ENCODE data around the gene RPP25L.

The RPP25L gene

GRCh38 chr9:34585946-34586669, 25.8 kb downstream of the RPP25L start:
- no peak for DNase-seq (ENCODE audit: low spot score)

- DNase-seq (ENCODE audit: low spot score) = no peak
Observed at GRCh38 chr9:34584970-34585369, 26.9 kb downstream of the RPP25L start.

GRCh38 chr9:34582787-34583186, 29.1 kb downstream of the RPP25L start:
- DNase-seq (ENCODE audit: low spot score) = no peak

GRCh38 chr9:34581318-34581717, 30.6 kb downstream of the RPP25L start:
- DNase-seq (ENCODE audit: low spot score) = no peak

- DNase-seq (ENCODE audit: low spot score) = no peak
Observed at GRCh38 chr9:34580358-34580757, 31.5 kb downstream of the RPP25L start.

GRCh38 chr9:34579808-34580163, 32.1 kb downstream of the RPP25L start:
- no peak for DNase-seq (ENCODE audit: low spot score)

- DNase-seq (ENCODE audit: low spot score) = no peak
Observed at GRCh38 chr9:34579104-34579807, 32.6 kb downstream of the RPP25L start.

- peak; percentile 81 for DNase-seq (ENCODE audit: low spot score)
Observed at GRCh38 chr9:34578241-34579103, 33.4 kb downstream of the RPP25L start.

GRCh38 chr9:34577400-34578240, 34.3 kb downstream of the RPP25L start:
- no peak for DNase-seq (ENCODE audit: low spot score)

GRCh38 chr9:34576597-34577399, 35.1 kb downstream of the RPP25L start:
- DNase-seq (ENCODE audit: low spot score) = no peak

- no peak for DNase-seq (ENCODE audit: low spot score)
Observed at GRCh38 chr9:34575862-34576596, 35.9 kb downstream of the RPP25L start.

GRCh38 chr9:34575241-34575640, 36.7 kb downstream of the RPP25L start:
- DNase-seq (ENCODE audit: low spot score) = no peak

- DNase-seq (ENCODE audit: low spot score) = no peak
Observed at GRCh38 chr9:34574571-34574970, 37.3 kb downstream of the RPP25L start.

GRCh38 chr9:34573599-34574325, 38.1 kb downstream of the RPP25L start:
- no peak for DNase-seq (ENCODE audit: low spot score)

GRCh38 chr9:34572628-34573027, 39.3 kb downstream of the RPP25L start:
- no peak for DNase-seq (ENCODE audit: low spot score)

GRCh38 chr9:34572092-34572491, 39.8 kb downstream of the RPP25L start:
- DNase-seq (ENCODE audit: low spot score) = no peak

GRCh38 chr9:34571481-34571810, 40.5 kb downstream of the RPP25L start:
- no peak for DNase-seq (ENCODE audit: low spot score)

- DNase-seq (ENCODE audit: low spot score) = no peak
Observed at GRCh38 chr9:34570809-34571480, 41.0 kb downstream of the RPP25L start.

GRCh38 chr9:34570376-34570775, 41.5 kb downstream of the RPP25L start:
- DNase-seq (ENCODE audit: low spot score) = no peak
